Ovary (tissue), 9 donors: ENCODE data around the gene HEXIM1. TPM values are rescaled to one million over a fixed set of nuclear protein-coding genes. Genes with fewer than 3 reads are reported as not detected.

Source experiments
- DNase-seq, 5 donors: peaks; one replicate each; pipeline ENCODE4 v3.0.0-alpha.2; 2019 to 2020
- H3K27ac ChIP-seq, 2 donors: fragments of 200-600 bp; one replicate each; pipeline versions ENCODE4 v1.5.1 to v1.8.0; 2019 to 2022
- H3K27me3 ChIP-seq: fragments of 200-600 bp; one replicate; pipeline ENCODE4 v1.8.0; 2022
- H3K36me3 ChIP-seq: fragments of 200-600 bp; sonication (generic); one replicate; pipeline ENCODE4 v1.5.1; 2019
- H3K4me1 ChIP-seq: one replicate; pipeline ENCODE4 v1.8.1; 2013; ENCODE audit warnings: mild to moderate bottlenecking, moderate library complexity; ENCODE audit not compliant: insufficient read depth
- H3K4me3 ChIP-seq: fragments of 200-600 bp; sonication (generic); one replicate; pipeline ENCODE4 v1.5.1; 2017
- H3K9me3 ChIP-seq, 2 donors: fragments of 200-600 bp in 1 of 2; sonication (generic) in 1 of 2; one replicate each; pipeline versions ENCODE4 v1.5.1 to v1.8.1; 2013 to 2019; ENCODE audit warnings: mild to moderate bottlenecking in 1 of 2, moderate library complexity in 1 of 2
- CTCF ChIP-seq, 3 donors: fragments of 450-650 bp in 2 of 3; fragments of 200-600 bp in 1 of 3; IDR thresholded peaks; one replicate each; pipeline versions ENCODE4 v1.5.1 to v1.8.0; 2016 to 2022; ENCODE audit warnings: antibody characterized with exemption in 3 of 3, mild to moderate bottlenecking in 1 of 3
- EP300 ChIP-seq: sonication (generic); formaldehyde crosslinking; IDR thresholded peaks from one replicate; pipeline ENCODE4 v1.6.1; 2017; ENCODE audit warnings: antibody characterized with exemption
- POLR2A ChIP-seq: fragments of 450-650 bp; IDR thresholded peaks from one replicate; pipeline ENCODE4 v1.6.1; 2017; ENCODE audit warnings: antibody characterized with exemption, mild to moderate bottlenecking, moderate library complexity
- WGBS, 3 donors: extraction: QIAGEN DNeasy Blood & Tissue Kit in 1 of 3; methylation state at CpG; one replicate each; pipeline versions ENCODE4 v1.1.5 to v1.1.7; 2013 to 2017; 5-methylcytosine and 5-hydroxymethylcytosine counted together
- intact Hi-C, 4 donors: fragments of 100-400 bp; cut with DNase I; formaldehyde crosslinking; loops; one replicate each; pipeline versions ENCODE4 v1.11.0 to v1.15.1; 2022 to 2023
- polyA plus RNA-seq, 2 donors: library from polyadenylated mRNA; stranded (reverse); fragments of 200-250 nt in 1 of 2; fragments of 350-450 nt in 1 of 2; fragmentation: Illumina TruSeq in 1 of 2; extraction: RNeasy Lipid Tissue Mini Kit (QIAGEN cat#74804) in 1 of 2; gene quantifications; one replicate each; pipeline ENCODE4 v1.2.3, GENCODE V29; 2013 to 2014
- total RNA-seq, 7 donors: library from RNA; depleted of rRNA in 2 of 7; stranded (reverse); fragments of >200 nt in 2 of 7; fragmentation: NEBNext Ultra II Directional in 3 of 7; extraction: Animal tissue kit (Norgen Biotek cat#: 25700) in 3 of 7; gene quantifications; one replicate each; pipeline versions ENCODE4 v1.1.0 to v1.2.4, GENCODE V29; 2016 to 2023
- donor health status: DM: no; HTN: no; CAD: no; lungs with moderate emphysema.
- donor health status: DM: no; HTN: no; CAD: no.
- donor health status: Bipolar disorder and iron deficiency.
- donor health status: DM: yes; HTN: yes; CAD: no.
- donor health status: DM: no; HTN: no; CAD: no.
- donor health status: DM: yes; HTN: yes; CAD: no.

HEXIM1 gene
- total and polyA plus RNA-seq, 9 donors = 14.4 to 37.8 (median 26.9) TPM

GRCh38 chr17:45128989-45129388 is 19.3 kb upstream of the HEXIM1 start:
- 93 to 100% (median 97%) methylated on average over 2 of the region's 2 CpGs for WGBS, 3 donors
- TF ChIP-seq EP300 = no peak
- no peak for TF ChIP-seq CTCF (IDR thresholded peaks at IDR 0.05)
- no peak for TF ChIP-seq POLR2A
- H3K27ac ChIP-seq = peak overlapping the region; percentile 78 to 87
- no peak for DNase-seq
- peaks cover 29% of the 10 kb centered on the region for H3K4me1 ChIP-seq
- intact Hi-C loops = loop anchor here in 2 of 4 donors (2.0 to 10.0 kb wide), 3 partner anchors 24 to 347 kb away; no protein-coding TSS in a partner anchor
- no peak overlapping the region for H3K4me3 ChIP-seq
- H3K36me3 ChIP-seq = no peaks in the 10 kb centered on the region
- H3K9me3 ChIP-seq = no peaks in the 10 kb centered on the region
- no peaks in the 10 kb centered on the region for H3K27me3 ChIP-seq

DNA sequence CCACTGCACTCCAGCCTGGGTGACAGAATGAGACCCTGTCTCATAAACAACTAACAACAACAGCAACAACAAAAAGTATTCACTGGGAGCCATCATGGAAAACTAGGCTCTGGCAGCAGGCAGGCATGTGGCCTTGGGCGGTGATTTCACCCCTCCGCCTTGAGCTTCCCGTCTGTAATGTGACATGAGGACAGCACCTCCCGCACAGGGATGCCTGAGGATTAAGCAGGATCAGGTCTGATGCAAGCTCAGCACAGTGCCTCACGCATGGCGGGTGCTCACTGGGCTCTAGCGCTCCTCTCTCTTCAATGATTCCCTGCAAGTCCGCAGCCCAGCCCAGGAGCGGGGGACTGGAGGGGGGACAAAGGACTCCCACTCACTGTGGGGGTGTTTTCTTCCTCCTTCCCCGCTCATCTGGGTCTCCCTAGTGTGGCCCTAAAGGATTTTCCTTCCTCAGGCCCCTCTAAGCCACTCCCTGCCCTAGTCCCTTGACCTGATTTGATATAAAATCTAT is 18.8 kb upstream of the HEXIM1 start:
- Histone ChIP-seq H3K27ac (peak overlapping the region in 1 of 2 donors; percentile 78), H3K27me3 (no peaks in the 10 kb centered on the region), H3K36me3 (no peaks in the 10 kb centered on the region), H3K4me1 (peaks cover 24% of the 10 kb centered on the region), H3K4me3 (no peak overlapping the region), H3K9me3 (no peaks in the 10 kb centered on the region)
- peak; percentile 55 to 68 (median 64) for DNase-seq
- intact Hi-C loops = loop anchor here in 2 of 4 donors (2.0 to 10.0 kb wide), 3 partner anchors 25 to 347 kb away; no protein-coding TSS in a partner anchor
- no peak for TF ChIP-seq POLR2A
- no peak for TF ChIP-seq CTCF (IDR thresholded peaks at IDR 0.05)
- no peak for TF ChIP-seq EP300
- 54 to 66% (median 54%) methylated on average over 10 of the region's 10 CpGs for WGBS, 3 donors

GRCh38 chr17:45129940-45130680 is 18.2 kb upstream of the HEXIM1 start:
- no peak overlapping the region for H3K4me3 ChIP-seq
- 72 to 77% (median 74%) methylated on average over 13 of the region's 13 CpGs for WGBS, 3 donors
- H3K4me1 ChIP-seq = peaks cover 21% of the 10 kb centered on the region
- H3K36me3 ChIP-seq = no peaks in the 10 kb centered on the region
- no peak for TF ChIP-seq POLR2A
- TF ChIP-seq CTCF (IDR thresholded peaks at IDR 0.05) = no peak
- TF ChIP-seq EP300 = no peak
- intact Hi-C loops = loop anchor here in 3 of 4 donors (2.0 to 10.0 kb wide), 5 partner anchors 25 to 348 kb away; partner anchors contain the start of gene MAP3K14 (in 1 of the 3)
- H3K27ac ChIP-seq = peak overlapping the region in 1 of 2 donors; percentile 78
- H3K27me3 ChIP-seq = no peaks in the 10 kb centered on the region
- H3K9me3 ChIP-seq = no peaks in the 10 kb centered on the region
- DNase-seq = peak in 1 of 5 donors; percentile 35

DNA sequence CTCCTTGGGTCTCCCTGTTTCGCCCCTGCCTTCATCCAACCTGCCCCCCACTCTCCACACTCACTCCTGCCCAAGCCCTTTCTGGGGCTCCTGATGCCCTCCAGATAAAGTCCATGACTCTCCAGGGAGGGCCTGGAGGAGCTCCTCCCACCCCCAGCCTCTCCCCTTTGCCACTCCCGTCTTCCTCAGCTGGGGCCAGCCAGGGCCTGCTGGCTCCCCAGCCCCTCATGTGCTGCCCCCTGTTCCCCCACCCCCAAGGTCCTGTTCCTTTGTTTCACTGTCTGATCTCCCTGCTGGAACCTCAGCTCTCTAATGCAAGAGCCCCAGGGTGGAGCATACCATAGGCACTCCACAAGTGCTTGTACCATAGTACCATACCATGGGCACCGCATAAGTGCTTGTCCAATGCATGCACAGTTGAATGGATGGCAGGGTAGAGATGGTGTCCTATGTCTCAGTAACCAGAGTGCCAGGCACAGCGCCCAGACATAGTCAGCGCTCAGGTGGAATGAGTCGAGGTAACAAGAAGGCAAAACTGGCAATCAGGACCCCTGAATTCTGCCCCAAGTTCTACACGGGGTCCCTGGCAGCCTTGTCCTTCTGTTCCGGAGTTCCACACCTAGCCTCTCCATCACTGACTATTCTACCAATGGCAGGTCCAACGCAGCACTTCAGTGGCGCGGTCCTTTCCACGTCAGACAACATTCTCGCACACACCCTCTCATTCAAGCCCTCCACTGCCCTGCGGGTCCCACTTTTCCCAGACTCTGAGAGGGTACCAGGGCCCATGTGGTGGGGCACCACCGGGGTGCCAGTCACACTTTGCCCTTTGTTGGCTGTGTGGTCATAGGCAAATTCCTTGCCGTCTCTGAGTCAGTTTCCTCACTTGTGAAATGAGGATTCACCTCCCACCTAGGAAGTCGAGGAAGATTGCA is 17.3 kb upstream of the HEXIM1 start:
- Histone ChIP-seq H3K36me3 (no peaks in the 10 kb centered on the region), H3K4me3 (peak overlapping the region; percentile 67), H3K4me1 (peaks cover 21% of the 10 kb centered on the region), H3K9me3 (no peaks in the 10 kb centered on the region), H3K27me3 (no peaks in the 10 kb centered on the region), H3K27ac (peak overlapping the region in 1 of 2 donors; percentile 79)
- intact Hi-C loops = loop anchor here in 2 of 4 donors (5.0 to 10.0 kb wide), 2 partner anchors 184 to 209 kb away; partner anchors contain the start of gene MAP3K14 (in 1 of the 2)
- DNase-seq = peak in 3 of 5 donors; percentile 20 to 40 (median 35)
- WGBS, 3 donors = 74 to 78% (median 75%) methylated on average over 17 of the region's 17 CpGs
- TF ChIP-seq POLR2A (no peak), EP300 (no peak), CTCF (IDR thresholded peaks at IDR 0.05) (no peak)
